A673 (cell line): ENCODE results near the gene STON1.

Source experiments
- CTCF ChIP-seq: fragments of 300-800, 200-600 bp; sonication (generic); conservative IDR thresholded peaks from 2 replicates; pipeline ENCODE4 v1.5.1; 2017; ENCODE audit warnings: low read depth, mild to moderate bottlenecking, antibody characterized with exemption, low read length, moderate library complexity, mixed read lengths
- EZH2 ChIP-seq: fragments of 200-600 bp; sonication (generic); IDR thresholded peaks from 2 replicates; pipeline ENCODE4 v1.6.1; 2017; ENCODE audit warnings: borderline replicate concordance, low read depth, mild to moderate bottlenecking, mixed read lengths, antibody characterized with exemption, low read length; ENCODE audit not compliant: poor library complexity, severe bottlenecking

GRCh38 chr2:48529676-48530032 lies 300 bp upstream of the STON1 start:
- TF ChIP-seq EZH2 (no peak), CTCF (no peak)
